ENCODE results near the gene MIGA1. TPM values are rescaled to one million over a fixed set of nuclear protein-coding genes. Genes with fewer than 3 reads are reported as not detected.
"Not testable (repeated sequence)": the region's sequence is repeated elsewhere in the genome, so short reads cannot be mapped to it uniquely, and the experiment has no call there.

Gene MIGA1
- total RNA-seq, 2 donors from 2014 or later: 10.0 to 16.2 TPM

- Histone ChIP-seq H3K9ac (ENCODE audit: low read depth in 2 of 2, low read length in 2 of 2) (no peak overlapping the region), H3K27me3 (no peaks in the 10 kb centered on the region), H3K9me3 (no peaks in the 10 kb centered on the region), H3K4me1 (no peaks in the 10 kb centered on the region), H3K36me3 (no peaks in the 10 kb centered on the region), H3K4me3 (no peak overlapping the region), H3K27ac (no peak overlapping the region)
- TF ChIP-seq CTCF (IDR thresholded peaks at IDR 0.05): no peak
- intact Hi-C loops (cut with DNase I): no loop called here
- DNase-seq: no peak
Observed at GRCh38 chr1:77905603-77906002, 126.2 kb downstream of the MIGA1 start.

GRCh38 chr1:77906019-77906545, 126.6 kb downstream of the MIGA1 start:
- no peak for TF ChIP-seq CTCF (IDR thresholded peaks at IDR 0.05)
- Histone ChIP-seq H3K36me3 (no peaks in the 10 kb centered on the region), H3K9me3 (no peaks in the 10 kb centered on the region), H3K4me3 (no peak overlapping the region), H3K27ac (no peak overlapping the region), H3K27me3 (no peaks in the 10 kb centered on the region), H3K4me1 (no peaks in the 10 kb centered on the region), H3K9ac (ENCODE audit: low read depth in 2 of 2, low read length in 2 of 2) (no peak overlapping the region)
- intact Hi-C loops (cut with DNase I): no loop called here
- DNase-seq: no peak

- Histone ChIP-seq H3K36me3 (no peaks in the 10 kb centered on the region), H3K27ac (no peak overlapping the region), H3K9ac (ENCODE audit: low read depth in 2 of 2, low read length in 2 of 2) (no peak overlapping the region), H3K27me3 (no peaks in the 10 kb centered on the region), H3K4me1 (no peaks in the 10 kb centered on the region), H3K9me3 (no peaks in the 10 kb centered on the region), H3K4me3 (no peak overlapping the region)
- intact Hi-C loops (cut with DNase I): no loop called here
- no peak for DNase-seq
- TF ChIP-seq CTCF (IDR thresholded peaks at IDR 0.05): no peak
Observed at GRCh38 chr1:77906624-77907023, 127.2 kb downstream of the MIGA1 start.

GRCh38 chr1:77910116-77910515, 130.7 kb downstream of the MIGA1 start:
- Histone ChIP-seq H3K4me1 (no peaks in the 10 kb centered on the region), H3K27ac (no peak overlapping the region), H3K9me3 (no peaks in the 10 kb centered on the region), H3K9ac (ENCODE audit: low read depth in 2 of 2, low read length in 2 of 2) (no peak overlapping the region), H3K27me3 (no peaks in the 10 kb centered on the region), H3K4me3 (no peak overlapping the region), H3K36me3 (no peaks in the 10 kb centered on the region)
- no peak for DNase-seq
- TF ChIP-seq CTCF (IDR thresholded peaks at IDR 0.05): no peak
- intact Hi-C loops (cut with DNase I): no loop called here

- H3K9me3 ChIP-seq; H3K9ac ChIP-seq (ENCODE audit: low read depth in 2 of 2, low read length in 2 of 2); intact Hi-C loops (cut with DNase I); DNase-seq; H3K27ac ChIP-seq; H3K27me3 ChIP-seq; H3K4me3 ChIP-seq; H3K36me3 ChIP-seq; H3K4me1 ChIP-seq: not testable (repeated sequence)
Observed at GRCh38 chr1:77918918-77919317, 139.5 kb downstream of the MIGA1 start.

GRCh38 chr1:77925518-77925917, 146.1 kb downstream of the MIGA1 start:
- no peak overlapping the region for H3K27ac ChIP-seq
- H3K36me3 ChIP-seq: no peaks in the 10 kb centered on the region
- intact Hi-C loops (cut with DNase I): no loop called here

More at GRCh38 chr1:77925518-77925917, 146.1 kb downstream of the MIGA1 start:
- H3K27me3 ChIP-seq: no peaks in the 10 kb centered on the region
- no peak overlapping the region for H3K9ac ChIP-seq (ENCODE audit: low read depth in 2 of 2, low read length in 2 of 2)
- DNase-seq: no peak
- TF ChIP-seq CTCF (IDR thresholded peaks at IDR 0.05): no peak
- no peak overlapping the region for H3K4me3 ChIP-seq
- H3K9me3 ChIP-seq: no peaks in the 10 kb centered on the region
- no peaks in the 10 kb centered on the region for H3K4me1 ChIP-seq
